Chondrocyte (in vitro differentiated cells): Measurements from ENCODE around the gene RAB10. TPM values are rescaled to one million over a fixed set of nuclear protein-coding genes. Genes with fewer than 3 reads are reported as not detected.

Experiments used
- DNase-seq: peaks from one replicate; pipeline ENCODE4 v3.0.0; 2021; ENCODE audit warnings: mixed read lengths, low spot score
- H3K27ac Mint-ChIP-seq: one replicate; pipeline ENCODE4 v1.8.0; 2021; ENCODE audit warnings: mild to moderate bottlenecking, moderate library complexity, mixed read lengths; ENCODE audit not compliant: unreplicated experiment
- H3K27me3 Mint-ChIP-seq: 2 replicates; pipeline ENCODE4 v1.8.0; 2021; ENCODE audit warnings: low read depth, mixed read lengths
- H3K36me3 Mint-ChIP-seq: 2 replicates; pipeline ENCODE4 v1.8.0; 2021; ENCODE audit warnings: low read depth, mixed read lengths
- H3K4me1 Mint-ChIP-seq: 2 replicates; pipeline ENCODE4 v1.8.0; 2021; ENCODE audit warnings: low read depth, mild to moderate bottlenecking, mixed read lengths
- H3K4me3 Mint-ChIP-seq: one replicate; pipeline ENCODE4 v1.8.0; 2021; ENCODE audit warnings: mild to moderate bottlenecking, moderate library complexity, mixed read lengths; ENCODE audit not compliant: unreplicated experiment
- H3K9me3 Mint-ChIP-seq: 2 replicates; pipeline ENCODE4 v1.8.0; 2021; ENCODE audit warnings: low read depth, mixed read lengths
- total RNA-seq: library from RNA; stranded (reverse); gene quantifications from 3 replicates; pipeline ENCODE4 v1.2.1, GENCODE V29; 2021
- TF ChIP-seq, protein P1 (sequence below): fragments of 200-600 bp; sonication (generic); IDR thresholded peaks from 2 replicates; pipeline ENCODE4 v1.5.0; 2021; ENCODE audit warnings: antibody characterized with exemption, mild to moderate bottlenecking, moderate library complexity

The RAB10 gene
- total RNA-seq, 1 donor from 2014 or later: 153 TPM

DNA sequence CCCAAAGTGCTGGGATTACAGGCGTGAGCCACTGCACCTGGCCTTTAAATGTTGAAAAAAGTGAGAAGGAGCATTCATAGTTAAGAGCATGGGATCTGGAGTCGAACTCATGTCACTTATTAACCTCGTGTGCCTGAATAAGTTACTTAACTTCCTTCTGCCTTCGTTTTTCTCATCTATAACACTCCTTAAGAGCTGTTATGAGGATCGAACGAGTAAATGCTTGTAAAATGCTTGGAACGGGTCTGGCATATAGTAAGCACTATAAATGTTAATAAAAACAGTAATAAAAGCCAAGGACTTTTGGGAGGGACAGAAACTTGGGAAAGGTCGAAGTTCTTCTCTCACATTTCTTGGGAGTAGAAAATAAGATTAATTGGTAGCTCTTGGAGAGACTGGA is 40.8 kb downstream of the RAB10 start:
- no peaks in the 10 kb centered on the region for H3K9me3 Mint-ChIP-seq
- H3K4me3 Mint-ChIP-seq: no peak overlapping the region
- DNase-seq: no peak
- no peaks in the 10 kb centered on the region for H3K27me3 Mint-ChIP-seq
- H3K36me3 Mint-ChIP-seq: no peaks in the 10 kb centered on the region
- TF ChIP-seq, protein P1, sequence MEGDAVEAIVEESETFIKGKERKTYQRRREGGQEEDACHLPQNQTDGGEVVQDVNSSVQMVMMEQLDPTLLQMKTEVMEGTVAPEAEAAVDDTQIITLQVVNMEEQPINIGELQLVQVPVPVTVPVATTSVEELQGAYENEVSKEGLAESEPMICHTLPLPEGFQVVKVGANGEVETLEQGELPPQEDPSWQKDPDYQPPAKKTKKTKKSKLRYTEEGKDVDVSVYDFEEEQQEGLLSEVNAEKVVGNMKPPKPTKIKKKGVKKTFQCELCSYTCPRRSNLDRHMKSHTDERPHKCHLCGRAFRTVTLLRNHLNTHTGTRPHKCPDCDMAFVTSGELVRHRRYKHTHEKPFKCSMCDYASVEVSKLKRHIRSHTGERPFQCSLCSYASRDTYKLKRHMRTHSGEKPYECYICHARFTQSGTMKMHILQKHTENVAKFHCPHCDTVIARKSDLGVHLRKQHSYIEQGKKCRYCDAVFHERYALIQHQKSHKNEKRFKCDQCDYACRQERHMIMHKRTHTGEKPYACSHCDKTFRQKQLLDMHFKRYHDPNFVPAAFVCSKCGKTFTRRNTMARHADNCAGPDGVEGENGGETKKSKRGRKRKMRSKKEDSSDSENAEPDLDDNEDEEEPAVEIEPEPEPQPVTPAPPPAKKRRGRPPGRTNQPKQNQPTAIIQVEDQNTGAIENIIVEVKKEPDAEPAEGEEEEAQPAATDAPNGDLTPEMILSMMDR: no peak
- H3K4me1 Mint-ChIP-seq: peaks cover 46% of the 10 kb centered on the region
- H3K27ac Mint-ChIP-seq: no peak overlapping the region

DNA sequence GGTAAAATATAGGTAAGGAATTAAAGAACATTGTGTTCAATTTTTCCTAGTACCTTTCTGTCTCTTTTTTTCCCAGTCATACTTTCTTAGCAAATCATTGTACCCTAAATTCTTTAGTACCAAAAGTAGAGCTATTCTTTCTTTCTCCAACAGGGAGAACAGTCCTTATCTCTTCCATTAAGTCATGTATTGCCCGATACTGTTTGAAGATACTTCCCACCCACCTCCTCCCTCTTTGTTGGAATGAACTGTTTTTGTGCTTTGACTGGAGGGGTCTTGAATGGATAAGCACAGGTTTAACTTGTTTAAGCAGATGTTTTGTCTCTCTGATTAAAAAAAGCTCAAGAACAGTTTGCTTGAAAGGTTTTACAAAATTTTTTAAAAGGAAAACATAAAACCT is 41.3 kb downstream of the RAB10 start:
- Mint-ChIP-seq H3K36me3 (no peaks in the 10 kb centered on the region), H3K9me3 (no peaks in the 10 kb centered on the region), H3K4me1 (peaks cover 46% of the 10 kb centered on the region), H3K27ac (no peak overlapping the region), H3K27me3 (no peaks in the 10 kb centered on the region), H3K4me3 (no peak overlapping the region)
- no peak for DNase-seq
- TF ChIP-seq, protein P1: no peak

DNA sequence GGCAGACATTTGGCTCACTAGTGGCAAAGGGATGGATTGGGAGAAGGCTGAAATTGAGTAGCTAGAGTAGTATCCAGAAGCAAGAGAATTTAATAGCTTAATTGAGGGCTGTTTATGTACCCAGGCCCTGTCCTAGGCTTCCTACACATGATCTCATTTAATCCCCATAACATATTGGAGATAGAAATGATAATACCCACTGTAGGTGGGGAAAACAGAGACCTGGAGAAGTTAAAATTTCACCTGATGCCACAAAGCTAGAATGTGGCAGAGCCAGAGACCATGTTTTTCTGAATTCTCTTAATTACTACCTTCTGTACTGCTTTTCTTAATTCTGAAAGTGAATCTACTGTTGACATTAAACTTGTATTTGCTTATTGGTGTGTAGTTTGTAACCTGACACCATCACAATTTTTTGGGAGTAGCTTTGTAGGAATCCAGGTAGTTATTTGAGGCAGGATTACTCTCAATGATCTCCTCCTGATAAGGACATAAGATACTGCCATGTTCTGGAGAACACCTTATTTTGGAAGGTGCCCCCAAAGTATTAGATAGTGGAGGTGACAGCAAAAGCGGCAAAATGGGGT is 42.2 kb downstream of the RAB10 start:
- peak overlapping the region; percentile 6 for H3K27ac Mint-ChIP-seq
- H3K27me3 Mint-ChIP-seq: no peaks in the 10 kb centered on the region
- TF ChIP-seq, protein P1: no peak
- H3K4me3 Mint-ChIP-seq: no peak overlapping the region
- no peak for DNase-seq
- peaks cover 1% of the 10 kb centered on the region for H3K36me3 Mint-ChIP-seq
- peaks cover 52% of the 10 kb centered on the region for H3K4me1 Mint-ChIP-seq
- H3K9me3 Mint-ChIP-seq: peaks cover 4% of the 10 kb centered on the region

DNA sequence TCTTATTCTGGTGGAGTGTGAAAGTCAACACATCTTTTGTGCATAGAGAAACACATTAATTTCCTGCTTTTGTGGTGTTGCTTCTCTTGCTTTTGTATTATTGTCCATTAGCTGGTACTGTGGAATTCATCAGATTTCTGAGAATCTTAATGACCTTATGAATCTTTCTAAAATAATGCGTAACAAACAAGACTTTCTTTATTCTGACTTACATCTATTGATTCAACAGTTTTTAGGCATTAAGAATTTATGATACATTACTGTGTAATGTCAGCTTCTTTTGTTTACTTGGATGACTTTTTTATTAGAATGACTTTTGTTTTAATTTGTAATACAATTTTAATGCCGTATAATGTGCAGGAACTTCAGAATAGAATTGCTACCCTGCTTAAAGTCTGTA is 43.4 kb downstream of the RAB10 start:
- H3K36me3 Mint-ChIP-seq: peaks cover 3% of the 10 kb centered on the region
- H3K4me3 Mint-ChIP-seq: no peak overlapping the region

DNA sequence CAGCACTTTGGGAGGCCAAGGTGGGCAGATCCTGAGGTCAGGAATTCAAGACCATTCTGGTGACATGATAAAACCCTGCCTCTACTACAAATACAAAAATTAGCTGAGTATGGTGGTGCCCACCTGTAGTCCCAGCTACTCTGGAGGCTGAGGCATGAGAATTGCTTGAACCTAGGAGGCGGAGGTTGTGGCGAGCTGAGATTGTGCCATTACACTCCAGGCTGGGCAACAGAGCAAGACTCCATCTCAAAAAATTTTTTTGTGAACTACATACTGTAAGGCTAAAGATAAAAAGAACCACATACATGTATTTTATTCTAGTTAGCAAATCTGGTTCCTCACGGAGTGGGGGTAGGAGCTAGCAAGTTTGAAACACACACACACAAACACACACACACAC is 45.1 kb downstream of the RAB10 start:
- peaks cover 5% of the 10 kb centered on the region for H3K36me3 Mint-ChIP-seq
- TF ChIP-seq, protein P1: no peak
- no peaks in the 10 kb centered on the region for H3K27me3 Mint-ChIP-seq
- no peak overlapping the region for H3K4me3 Mint-ChIP-seq
- H3K4me1 Mint-ChIP-seq: peaks cover 43% of the 10 kb centered on the region
- peaks cover 13% of the 10 kb centered on the region for H3K9me3 Mint-ChIP-seq
- no peak overlapping the region for H3K27ac Mint-ChIP-seq
- DNase-seq: no peak

More for the DNA sequence above, 43.4 kb downstream of the RAB10 start:
- no peak for DNase-seq
- TF ChIP-seq, protein P1: no peak
- Mint-ChIP-seq H3K9me3 (peaks cover 8% of the 10 kb centered on the region), H3K4me1 (peaks cover 53% of the 10 kb centered on the region), H3K27ac (no peak overlapping the region), H3K27me3 (no peaks in the 10 kb centered on the region)
